ENCODE data around the gene SP110.

Gene SP110

GRCh38 chr2:230172852-230173251 is 46.9 kb downstream of the SP110 start:
- no peak for DNase-seq (ENCODE audit: low read depth in 2 of 3, low spot score in 2 of 3)

DNA sequence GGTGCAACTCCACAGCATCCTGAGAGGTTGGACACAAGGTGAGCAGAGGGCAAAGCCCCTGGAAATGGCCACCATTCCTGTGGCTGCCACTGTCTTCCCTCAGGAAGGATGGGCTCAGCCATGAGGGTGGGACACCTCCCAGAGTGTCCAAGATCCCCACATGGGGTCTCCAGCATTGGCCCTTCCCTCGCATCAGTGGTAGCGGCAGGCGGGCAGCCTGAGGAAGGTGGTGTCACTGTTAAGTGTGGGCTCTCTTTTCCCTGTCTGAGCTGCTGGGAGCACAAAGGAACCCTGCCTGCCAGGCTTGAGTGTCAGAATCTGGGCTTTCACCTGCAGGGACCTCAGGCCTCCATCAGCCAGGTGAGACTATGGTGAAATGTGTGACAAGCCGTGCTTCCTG is 47.6 kb downstream of the SP110 start:
- no peak for DNase-seq (ENCODE audit: low read depth in 2 of 3, low spot score in 2 of 3)

DNA sequence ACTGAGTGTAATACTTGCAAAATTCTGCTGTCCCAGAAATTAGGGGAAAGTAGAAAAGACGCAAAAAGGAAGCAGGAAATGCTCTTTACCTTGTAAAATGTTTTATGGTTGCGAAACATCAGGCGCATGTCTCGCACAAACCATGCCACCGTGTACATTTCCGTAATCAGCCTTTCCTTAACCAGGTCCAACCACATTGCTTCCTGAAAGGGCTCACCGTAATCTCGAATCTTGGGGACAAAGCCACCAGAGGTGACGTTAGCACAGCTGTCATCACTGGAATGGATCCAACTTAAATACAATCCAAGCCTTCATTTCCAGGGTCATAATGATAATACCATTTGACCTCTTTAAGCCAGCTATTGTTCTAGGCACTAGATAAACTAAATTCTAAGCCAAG is 49.3 kb downstream of the SP110 start:
- DNase-seq (ENCODE audit: low read depth in 2 of 3, low spot score in 2 of 3) = no peak

- DNase-seq (ENCODE audit: low read depth in 2 of 3, low spot score in 2 of 3) = no peak
These were observed 53.1 kb downstream of the SP110 start for GRCh38 chr2:230166557-230167170.

- DNase-seq (ENCODE audit: low read depth in 2 of 3, low spot score in 2 of 3) = no peak
These were observed 55.6 kb downstream of the SP110 start for GRCh38 chr2:230164139-230164538.

DNA sequence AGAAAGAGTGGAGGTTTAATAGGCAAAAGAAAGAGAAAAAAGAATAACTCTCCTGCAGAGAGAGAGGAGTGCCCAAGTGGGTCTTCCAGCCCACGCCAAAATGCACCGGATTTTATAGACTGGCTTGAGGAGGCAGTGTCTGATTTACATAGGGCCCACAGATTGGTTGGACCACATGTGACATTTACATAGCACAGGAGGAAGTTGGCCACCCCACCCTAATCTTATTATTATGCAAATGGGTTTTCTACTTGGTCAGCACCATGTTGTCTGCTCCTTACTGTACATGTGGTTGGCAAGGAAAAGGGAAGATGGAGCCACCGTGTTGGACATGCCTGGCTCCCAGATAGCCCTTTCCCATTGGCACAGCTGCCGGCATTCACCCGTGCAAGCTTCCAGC is 56.8 kb downstream of the SP110 start:
- DNase-seq (ENCODE audit: low read depth in 2 of 3, low spot score in 2 of 3) = no peak

DNA sequence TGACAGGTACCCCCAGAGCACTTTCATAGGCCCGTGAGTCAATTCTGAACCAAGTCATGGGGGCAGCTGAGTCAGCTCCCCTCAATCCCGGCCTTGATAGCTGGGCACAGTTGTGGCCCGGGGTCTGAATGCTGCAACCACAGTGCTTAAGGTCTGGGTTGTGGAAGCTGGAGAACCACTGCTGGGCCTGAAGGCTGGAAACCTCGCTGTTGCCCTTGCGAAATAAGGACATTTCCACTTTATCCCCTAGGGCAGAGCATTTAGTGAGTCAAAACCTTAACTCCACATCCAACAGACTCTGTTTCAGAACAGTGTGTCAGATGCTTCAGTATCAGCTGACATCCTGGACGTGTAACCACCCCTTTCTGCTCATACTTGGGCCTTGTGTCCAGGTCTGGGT is 58.6 kb downstream of the SP110 start:
- DNase-seq (ENCODE audit: low read depth in 2 of 3, low spot score in 2 of 3) = no peak

DNA sequence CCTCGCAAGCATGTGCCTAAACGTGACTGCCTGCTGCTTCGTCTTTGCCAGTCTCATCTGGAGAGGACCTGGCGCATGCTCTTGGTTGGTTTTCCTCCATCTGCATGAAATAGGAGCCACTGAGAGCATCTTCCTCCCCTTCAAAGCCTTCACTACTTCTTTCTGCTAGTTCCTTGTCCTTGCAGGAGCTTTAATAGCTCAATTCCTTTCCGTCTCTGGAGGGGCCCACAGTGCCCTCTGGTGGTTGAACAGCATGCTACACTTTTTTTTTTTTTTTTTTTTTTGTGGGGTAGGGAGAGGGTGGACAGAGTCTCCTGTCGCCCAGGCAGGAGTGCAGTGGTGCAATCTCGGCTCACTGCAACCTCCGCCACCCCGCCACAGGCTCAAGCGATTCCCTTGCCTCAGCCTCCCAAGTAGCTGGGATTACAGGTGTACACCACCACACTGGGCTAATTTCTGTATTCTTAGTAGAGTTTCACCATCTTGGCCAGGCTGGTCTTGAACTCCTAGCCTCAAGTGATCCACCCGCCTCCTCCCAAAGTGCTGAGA is 59.6 kb downstream of the SP110 start:
- peak in 2 of 3 experiments; percentile 33 to 37 for DNase-seq (ENCODE audit: low read depth in 2 of 3, low spot score in 2 of 3)

GRCh38 chr2:230158468-230158867 is 61.3 kb downstream of the SP110 start:
- no peak for DNase-seq (ENCODE audit: low read depth in 2 of 3, low spot score in 2 of 3)

DNA sequence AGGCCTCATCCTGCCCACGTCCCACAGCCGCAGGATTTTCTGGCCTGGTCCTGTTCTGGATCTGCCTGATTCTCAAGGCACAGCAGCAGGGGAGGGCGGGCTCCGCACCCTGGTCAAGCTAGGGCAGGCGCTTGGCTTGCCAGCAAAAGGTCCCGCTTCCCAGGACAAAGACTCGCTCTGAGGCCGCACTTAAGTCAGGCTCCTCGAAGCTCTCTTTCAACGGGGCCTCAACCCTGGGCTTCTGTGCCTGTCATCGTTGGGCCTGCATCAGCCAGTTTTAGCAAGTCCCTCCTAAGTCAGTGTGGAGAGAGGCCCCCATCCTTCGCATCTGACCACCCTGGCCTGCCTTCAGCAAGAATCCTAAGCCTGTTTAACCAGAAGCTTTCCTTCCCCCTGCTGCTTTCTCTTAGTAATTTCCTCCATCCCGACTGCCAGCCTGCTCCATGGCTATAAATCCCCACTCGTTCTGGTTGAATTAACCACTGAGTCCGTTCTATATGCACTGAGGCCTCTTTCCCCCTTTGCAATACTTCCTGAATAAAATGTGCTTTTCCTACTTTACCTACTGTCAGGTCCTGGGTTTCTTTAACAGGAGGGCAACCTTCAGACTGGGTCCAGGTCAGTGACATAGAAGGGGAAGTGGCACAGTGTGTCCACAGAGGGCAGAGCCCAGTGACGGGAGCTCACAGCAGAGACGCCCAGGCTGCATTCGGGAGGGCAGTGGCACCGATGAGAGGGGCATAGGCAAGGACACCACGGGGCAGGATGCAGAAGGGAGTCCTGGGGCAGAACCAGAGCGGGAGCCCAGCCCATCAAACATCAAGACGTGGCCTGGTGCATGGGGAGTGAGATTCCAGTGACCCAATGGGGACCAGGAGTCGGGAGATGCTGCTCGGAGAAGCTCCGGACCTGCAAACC is 62.7 kb downstream of the SP110 start:
- no peak for DNase-seq (ENCODE audit: low read depth in 2 of 3, low spot score in 2 of 3)

DNA sequence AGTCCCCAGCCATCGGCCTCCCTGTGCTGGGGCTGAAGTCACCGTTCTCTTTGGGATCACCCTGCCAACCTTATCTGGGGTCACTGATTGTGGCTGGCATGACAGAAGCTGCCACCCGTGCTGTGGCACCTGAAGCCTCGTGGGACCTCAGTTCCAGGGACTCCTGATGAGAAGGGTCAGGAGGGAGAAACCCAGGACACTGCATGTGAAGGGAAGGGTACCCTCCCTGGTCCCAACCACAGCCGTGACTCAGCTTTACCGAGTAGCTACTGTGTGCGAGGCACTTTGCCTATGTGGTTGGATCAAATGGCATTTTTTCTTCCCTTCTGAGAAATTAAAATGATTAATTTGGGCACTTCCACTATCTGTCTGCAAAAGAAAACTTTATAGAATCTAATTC is 64.4 kb downstream of the SP110 start:
- peak in 1 of 3 experiments; percentile 10 for DNase-seq (ENCODE audit: low read depth in 2 of 3, low spot score in 2 of 3)

DNA sequence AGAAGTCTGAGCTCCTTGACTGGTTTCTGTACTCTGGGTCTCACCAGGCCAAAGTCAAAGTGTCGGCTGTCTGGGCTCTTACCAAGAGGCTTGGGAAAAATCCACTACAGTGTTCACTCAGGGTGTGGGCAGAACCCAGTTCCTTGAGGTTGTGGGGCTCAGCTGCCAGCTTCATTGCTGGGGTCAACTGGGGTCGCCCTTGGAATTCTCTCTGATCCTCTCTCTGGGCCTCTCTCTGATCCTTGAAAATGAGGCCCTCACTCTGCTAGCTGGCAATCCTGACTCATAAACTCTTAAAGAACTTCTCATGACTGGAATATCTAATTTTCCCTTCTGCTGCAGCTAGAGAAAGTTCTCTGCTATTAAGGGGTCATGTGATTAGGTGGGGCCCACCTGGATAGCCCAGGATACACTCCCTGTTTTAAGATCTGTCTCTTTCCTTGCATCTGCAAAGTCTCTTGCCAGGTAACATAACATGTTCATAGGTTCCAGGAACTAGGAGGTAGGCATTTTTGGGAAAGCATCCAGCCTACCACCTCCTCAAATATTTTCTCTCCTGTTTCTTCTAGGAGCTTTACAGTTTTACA is 66.3 kb downstream of the SP110 start:
- DNase-seq (ENCODE audit: low read depth in 2 of 3, low spot score in 2 of 3) = no peak

- no peak for DNase-seq (ENCODE audit: low read depth in 2 of 3, low spot score in 2 of 3)
These were observed 67.5 kb downstream of the SP110 start for GRCh38 chr2:230152334-230152733.

DNA sequence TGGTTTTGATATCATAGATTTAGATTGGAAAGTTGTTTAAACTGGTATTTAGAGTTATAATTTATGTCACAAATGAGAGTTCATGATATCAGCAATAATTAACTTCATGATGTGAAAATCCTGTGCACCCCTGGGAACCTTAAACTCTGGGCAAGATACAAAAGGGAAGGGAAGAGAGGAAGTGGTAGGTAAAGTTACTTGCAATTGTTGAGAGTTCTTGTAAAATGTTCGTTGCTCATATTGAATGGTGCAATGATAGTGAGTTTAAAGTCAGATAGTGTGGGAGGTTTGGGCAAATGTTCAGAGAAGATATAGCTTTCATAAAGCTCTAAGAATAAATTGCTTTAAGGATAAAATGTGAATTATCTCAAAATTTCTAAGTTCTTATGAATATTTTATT is 75.4 kb downstream of the SP110 start:
- no peak for DNase-seq (ENCODE audit: low read depth in 2 of 3, low spot score in 2 of 3)

DNA sequence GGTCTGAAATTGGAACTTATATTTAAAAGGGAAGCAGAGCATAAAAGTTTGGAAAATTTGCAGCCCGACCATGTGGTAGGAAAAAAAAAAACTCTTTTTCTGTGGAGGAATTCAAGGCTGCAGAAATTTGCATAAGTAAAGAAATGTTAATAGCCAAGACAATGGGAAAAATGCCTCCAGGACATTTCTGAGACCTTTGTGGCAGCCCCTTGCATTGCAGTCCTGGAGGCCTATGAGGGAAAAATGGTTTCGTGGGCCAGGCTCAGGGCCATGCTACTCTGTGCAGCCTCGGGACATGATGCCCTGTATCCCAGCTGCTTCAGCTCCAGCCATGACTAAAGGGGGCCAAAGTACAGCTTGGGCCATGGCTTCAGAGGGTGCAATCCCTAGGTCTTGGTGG is 79.1 kb downstream of the SP110 start:
- DNase-seq (ENCODE audit: low read depth in 2 of 3, low spot score in 2 of 3) = no peak

DNA sequence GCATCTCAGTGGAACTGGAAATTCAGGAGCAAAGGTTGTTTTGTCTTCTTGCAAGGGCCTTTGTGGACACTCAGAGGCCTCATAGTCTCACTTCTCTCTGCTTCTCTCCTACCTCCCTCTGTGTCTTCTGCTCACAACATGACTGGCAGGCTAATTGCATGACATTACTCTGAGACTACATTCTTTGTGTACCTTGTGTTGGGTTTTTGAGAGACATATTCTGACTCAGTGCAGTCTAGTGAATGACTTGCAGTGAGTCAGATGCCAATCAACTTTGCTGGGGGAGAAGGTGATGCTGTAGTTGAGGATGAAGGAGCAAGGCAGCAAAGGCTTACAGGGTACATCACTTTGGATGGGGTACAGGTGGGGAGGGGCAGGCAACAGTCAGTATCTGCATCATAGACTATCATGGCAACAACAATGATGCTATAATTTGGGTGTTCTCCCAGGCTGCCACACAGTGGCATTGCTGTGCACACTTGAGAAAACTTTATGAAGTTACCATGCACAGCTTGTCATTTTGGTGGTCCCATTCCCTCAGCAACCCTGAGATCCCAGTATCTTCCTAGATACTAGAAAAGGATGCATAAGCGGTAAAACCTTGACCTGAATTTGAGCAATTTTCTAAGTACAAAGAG is 81.8 kb downstream of the SP110 start:
- no peak for DNase-seq (ENCODE audit: low read depth in 2 of 3, low spot score in 2 of 3)

DNA sequence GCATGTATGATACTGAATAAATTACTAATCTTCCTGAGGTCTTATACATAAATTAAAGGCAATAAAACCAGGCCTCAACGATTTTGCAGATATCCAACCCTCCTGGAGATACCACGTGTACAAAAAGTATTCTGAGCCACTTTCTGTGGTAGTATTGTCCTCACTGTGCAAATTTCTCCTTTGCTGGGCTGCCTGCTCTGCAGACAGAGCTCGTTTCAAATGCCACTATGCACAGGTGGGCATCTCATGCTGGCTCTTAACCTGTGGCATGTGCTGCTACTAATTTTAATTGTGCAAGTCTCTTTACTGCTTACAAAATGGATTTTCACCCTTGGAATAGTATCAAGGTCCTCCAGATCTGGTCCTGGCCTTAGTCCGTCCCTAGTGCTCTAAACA is 84.7 kb downstream of the SP110 start:
- DNase-seq (ENCODE audit: low read depth in 2 of 3, low spot score in 2 of 3) = no peak

- DNase-seq (ENCODE audit: low read depth in 2 of 3, low spot score in 2 of 3) = no peak
These were observed 85.2 kb downstream of the SP110 start for GRCh38 chr2:230134496-230135129.

- no peak for DNase-seq (ENCODE audit: low read depth in 2 of 3, low spot score in 2 of 3)
These were observed 88.4 kb downstream of the SP110 start for GRCh38 chr2:230131366-230131765.

GRCh38 chr2:230130668-230131364 is 89.0 kb downstream of the SP110 start:
- no peak for DNase-seq (ENCODE audit: low read depth in 2 of 3, low spot score in 2 of 3)
